IPS-20b (cell line): ENCODE measurements around the gene MANSC1.

Source experiments
- H3K27ac ChIP-seq: one replicate; pipeline ENCODE4 v1.5.1; 2013; ENCODE audit warnings: low read length
- H3K27me3 ChIP-seq: 2 replicates; pipeline ENCODE4 v1.6.1; 2013; ENCODE audit warnings: mild to moderate bottlenecking, low read length, inconsistent platforms; ENCODE audit not compliant: insufficient read depth
- H3K36me3 ChIP-seq: 2 replicates; pipeline ENCODE4 v1.6.1; 2013; ENCODE audit warnings: low read depth, mild to moderate bottlenecking, inconsistent platforms, low read length, moderate library complexity; ENCODE audit not compliant: insufficient read depth
- H3K4me1 ChIP-seq: 2 replicates; pipeline ENCODE4 v1.6.1; 2013; ENCODE audit warnings: mild to moderate bottlenecking, control low read depth, inconsistent platforms, low read length, moderate library complexity; ENCODE audit not compliant: insufficient read depth
- H3K4me3 ChIP-seq: 2 replicates; pipeline ENCODE4 v1.5.1; 2013; ENCODE audit warnings: mild to moderate bottlenecking, low read length, inconsistent platforms
- H3K9ac ChIP-seq: 2 replicates; pipeline ENCODE4 v1.6.1; 2013; ENCODE audit warnings: low read depth, mild to moderate bottlenecking, inconsistent platforms, low read length, moderate library complexity
- H3K9me3 ChIP-seq: 2 replicates; pipeline ENCODE4 v1.6.1; 2013; ENCODE audit warnings: mild to moderate bottlenecking, low read depth, low read length, inconsistent platforms; ENCODE audit not compliant: insufficient read depth

The MANSC1 gene

DNA sequence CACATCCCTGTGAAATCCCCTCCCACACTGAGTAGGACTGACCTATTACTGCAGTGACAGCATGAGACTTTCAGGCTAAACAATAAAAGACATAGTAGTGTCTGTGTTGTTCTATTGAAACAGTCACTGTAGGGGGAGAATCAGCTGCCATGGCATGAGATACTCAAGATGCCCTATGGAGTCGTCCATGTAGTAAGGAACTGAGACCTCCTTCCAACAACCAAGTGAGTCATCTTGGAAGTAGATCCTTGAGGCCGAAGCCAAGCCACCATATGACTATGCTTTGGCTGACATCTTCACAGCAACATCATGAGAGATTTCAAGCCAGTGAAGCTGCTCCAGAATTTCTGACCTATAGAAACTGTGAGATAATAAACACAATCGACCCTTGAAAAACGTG is 71.1 kb downstream of the MANSC1 start:
- Histone ChIP-seq H3K36me3 (no peaks in the 10 kb centered on the region), H3K27me3 (no peaks in the 10 kb centered on the region), H3K9ac (no peak overlapping the region), H3K27ac (no peak overlapping the region), H3K4me1 (peaks cover 24% of the 10 kb centered on the region; the same call in 1 of the 2 replicates), H3K9me3 (no peaks in the 10 kb centered on the region), H3K4me3 (no peak overlapping the region)
